SK-N-SH treated with all-trans-retinoic acid at 6 μM for 48 hours (cell line): ENCODE results near the gene COX5A.

Source experiments
- OSR1 ChIP-seq: fragments of 250-450 bp; sonication (Bioruptor Pico); IDR thresholded peaks from 2 replicates; pipeline ENCODE4 v1.8.0; 2022; ENCODE audit warnings: moderate library complexity, mild to moderate bottlenecking, inconsistent platforms
- TF ChIP-seq, protein P1 (sequence below): fragments of 250-450 bp; sonication (Bioruptor Pico); IDR thresholded peaks from 2 replicates; pipeline ENCODE4 v1.8.0; 2021; ENCODE audit warnings: low read depth, mild to moderate bottlenecking, moderate library complexity, borderline replicate concordance

Gene COX5A

DNA sequence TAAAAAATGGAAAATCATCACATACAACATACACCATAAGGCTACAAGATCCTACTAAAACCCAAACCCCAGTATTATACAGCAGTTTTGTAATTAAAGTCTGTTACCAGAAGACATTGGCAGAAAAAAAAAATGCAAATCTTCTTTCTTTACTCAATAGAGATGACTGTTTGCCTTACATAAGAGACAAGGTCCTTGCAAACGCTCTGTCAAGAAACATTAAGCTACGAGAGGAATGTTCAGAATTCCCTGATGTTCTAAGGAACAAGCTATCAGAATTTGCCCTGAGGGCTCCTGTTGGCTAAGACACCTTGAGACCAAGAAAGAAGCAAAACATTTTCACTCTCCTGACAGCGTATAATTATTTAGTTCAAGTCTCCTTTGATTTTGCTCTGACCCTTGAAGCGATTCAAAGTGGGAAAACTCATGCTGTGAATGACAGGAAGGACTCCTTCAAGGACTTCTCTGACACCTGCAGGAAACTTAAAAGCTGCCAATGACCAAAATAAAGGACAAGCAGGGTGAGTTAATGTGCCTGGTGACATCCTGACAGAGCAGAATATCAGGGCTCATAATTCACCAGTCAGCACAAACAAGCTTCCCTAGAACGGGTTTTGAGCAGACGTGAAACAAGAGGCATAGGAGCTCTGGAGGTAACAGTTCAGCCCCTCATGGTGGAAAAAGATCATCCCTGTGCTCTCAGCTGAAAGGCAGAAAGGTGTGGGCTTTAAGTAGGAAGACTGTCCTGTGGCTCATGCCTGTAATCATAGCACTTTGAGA lies 67.2 kb downstream of the COX5A start (continued):
- TF ChIP-seq, protein P1, sequence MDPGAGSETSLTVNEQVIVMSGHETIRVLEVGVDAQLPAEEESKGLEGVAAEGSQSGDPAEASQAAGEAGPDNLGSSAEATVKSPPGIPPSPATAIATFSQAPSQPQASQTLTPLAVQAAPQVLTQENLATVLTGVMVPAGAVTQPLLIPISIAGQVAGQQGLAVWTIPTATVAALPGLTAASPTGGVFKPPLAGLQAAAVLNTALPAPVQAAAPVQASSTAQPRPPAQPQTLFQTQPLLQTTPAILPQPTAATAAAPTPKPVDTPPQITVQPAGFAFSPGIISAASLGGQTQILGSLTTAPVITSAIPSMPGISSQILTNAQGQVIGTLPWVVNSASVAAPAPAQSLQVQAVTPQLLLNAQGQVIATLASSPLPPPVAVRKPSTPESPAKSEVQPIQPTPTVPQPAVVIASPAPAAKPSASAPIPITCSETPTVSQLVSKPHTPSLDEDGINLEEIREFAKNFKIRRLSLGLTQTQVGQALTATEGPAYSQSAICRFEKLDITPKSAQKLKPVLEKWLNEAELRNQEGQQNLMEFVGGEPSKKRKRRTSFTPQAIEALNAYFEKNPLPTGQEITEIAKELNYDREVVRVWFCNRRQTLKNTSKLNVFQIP (CRISPR knock-in tag) = no peak
- no peak for TF ChIP-seq OSR1 (CRISPR knock-in tag)
- TF ChIP-seq, all 23 proteins: peak for 0
